K562 (cell line): ENCODE results near the gene RCC1. TPM values are rescaled to one million over a fixed set of nuclear protein-coding genes. Genes with fewer than 3 reads are reported as not detected.

ENCODE experiments used
- ATF1 ChIP-seq, 2 experiments: fragments of 450-650 bp in 1 of 2; IDR thresholded peaks; 2 replicates each; pipeline ENCODE4 v1.6.1; 2016; ENCODE audit warnings: missing compliant biosample characterization in 1 of 2, missing genetic modification characterization in 1 of 2
- ATF7 ChIP-seq: fragments of 450-650 bp; IDR thresholded peaks from 2 replicates; pipeline ENCODE4 v1.7.1; 2014; ENCODE audit warnings: mild to moderate bottlenecking, moderate library complexity
- CCAR2 ChIP-seq: fragments of 200-400 bp; formaldehyde crosslinking; IDR thresholded peaks from 2 replicates; pipeline ENCODE4 v1.6.1; 2017; ENCODE audit warnings: mild to moderate bottlenecking, low read depth, low read length
- CHD1 ChIP-seq: fragments of 200-600 bp; sonication (generic); IDR thresholded peaks from one replicate; pipeline ENCODE4 v1.6.1; 2012; ENCODE audit warnings: mild to moderate bottlenecking, moderate library complexity, low read length, inconsistent platforms
- COPS2 ChIP-seq: fragments of 450-650 bp; conservative IDR thresholded peaks from 2 replicates; pipeline ENCODE4 v1.6.1; 2016; ENCODE audit warnings: mild to moderate bottlenecking, moderate library complexity
- ELF4 ChIP-seq: fragments of 450-650 bp; formaldehyde crosslinking; IDR thresholded peaks from 2 replicates; pipeline ENCODE4 v1.4.0; 2022; ENCODE audit warnings: missing genetic modification characterization
- FOSL1 ChIP-seq: fragments of 200-800 bp; sonication (Bioruptor generic); conservative IDR thresholded peaks from 2 replicates; pipeline ENCODE4 v1.6.1; 2016; ENCODE audit warnings: missing genetic modification characterization, missing compliant biosample characterization
- GABPB1 ChIP-seq: sonication (generic); formaldehyde crosslinking; IDR thresholded peaks from 2 replicates; pipeline ENCODE4 v1.8.0; 2022; ENCODE audit warnings: mild to moderate bottlenecking, missing genetic modification reagents
- GTF2A2 ChIP-seq: IDR thresholded peaks from 2 replicates; pipeline ENCODE4 v1.6.1; 2016; ENCODE audit warnings: mild to moderate bottlenecking, missing genetic modification characterization, missing compliant biosample characterization
- IRF1 ChIP-seq: sonication (generic); formaldehyde crosslinking; IDR thresholded peaks from 2 replicates; pipeline ENCODE4 v1.8.0; 2022; ENCODE audit warnings: missing genetic modification reagents, mild to moderate bottlenecking, borderline replicate concordance
- LCOR ChIP-seq: sonication (generic); formaldehyde crosslinking; IDR thresholded peaks from 2 replicates; pipeline ENCODE4 v1.8.0; 2022; ENCODE audit warnings: mild to moderate bottlenecking, missing genetic modification reagents
- MYC ChIP-seq, 2 experiments: fragments of 250-450 bp in 1 of 2; sonication (Bioruptor Pico) in 1 of 2; IDR thresholded peaks; 2 replicates each; pipeline versions ENCODE4 v1.5.1 to v1.6.1; 2012 to 2021; ENCODE audit warnings: low read depth in 2 of 2, borderline replicate concordance in 1 of 2, improper control_type of control experiment in 1 of 2, low read length in 1 of 2, mild to moderate bottlenecking in 1 of 2, moderate library complexity in 1 of 2
- NFRKB ChIP-seq: fragments of 450-650 bp; IDR thresholded peaks from 2 replicates; pipeline ENCODE4 v1.6.1; 2016; ENCODE audit warnings: low read depth
- NFXL1 ChIP-seq: fragments of 450-650 bp; formaldehyde crosslinking; IDR thresholded peaks from 2 replicates; pipeline ENCODE4 v1.4.0; 2021; ENCODE audit warnings: mild to moderate bottlenecking
- PBX2 ChIP-seq, 2 experiments: IDR thresholded peaks in 1 of 2; conservative IDR thresholded peaks in 1 of 2; 2 replicates each; pipeline ENCODE4 v1.6.1; 2016; ENCODE audit warnings: low read depth in 2 of 2, mild to moderate bottlenecking in 1 of 2, missing compliant biosample characterization in 1 of 2, missing genetic modification characterization in 1 of 2, moderate library complexity in 1 of 2
- PYGO2 ChIP-seq: fragments of 450-650 bp; IDR thresholded peaks from 2 replicates; pipeline ENCODE4 v1.6.1; 2016; ENCODE audit warnings: mild to moderate bottlenecking, missing genetic modification characterization, moderate library complexity, missing compliant biosample characterization
- RBM14 ChIP-seq: fragments of 200-400 bp; formaldehyde crosslinking; IDR thresholded peaks from 2 replicates; pipeline ENCODE4 v1.6.1; 2018; ENCODE audit warnings: low read depth, mild to moderate bottlenecking, low read length, moderate library complexity, borderline replicate concordance; ENCODE audit not compliant: insufficient read depth
- RUNX1 ChIP-seq: sonication (generic); IDR thresholded peaks from 2 replicates; pipeline ENCODE4 v1.6.1; 2016; ENCODE audit warnings: antibody characterized with exemption, low read depth
- SMAD1 ChIP-seq: fragments of 150-350 bp; IDR thresholded peaks from 2 replicates; pipeline ENCODE4 v1.6.1; 2014; ENCODE audit warnings: low read length, low read depth; ENCODE audit not compliant: partially characterized antibody
- SPI1 ChIP-seq: IDR thresholded peaks from 2 replicates; pipeline ENCODE4 v1.6.1; 2011; ENCODE audit warnings: low read depth, low read length, control low read depth, borderline replicate concordance
- TAF1 ChIP-seq: IDR thresholded peaks from 2 replicates; pipeline ENCODE4 v1.6.1; 2011; ENCODE audit warnings: mild to moderate bottlenecking, low read length, moderate library complexity; ENCODE audit not compliant: insufficient read depth, control insufficient read depth, severe bottlenecking; ENCODE audit errors: extremely low read depth
- TARDBP ChIP-seq: fragments of 450-650 bp; IDR thresholded peaks from 2 replicates; pipeline ENCODE4 v1.6.1; 2016
- TEAD2 ChIP-seq: fragments of 450-650 bp; IDR thresholded peaks from 2 replicates; pipeline ENCODE4 v1.6.1; 2016; ENCODE audit warnings: missing genetic modification characterization, control low read depth, missing compliant biosample characterization
- THAP7 ChIP-seq: fragments of 250-450 bp; sonication (Bioruptor Pico); IDR thresholded peaks from 2 replicates; pipeline ENCODE4 v1.5.0; 2021
- ZNF232 ChIP-seq: sonication (generic); formaldehyde crosslinking; IDR thresholded peaks from 2 replicates; pipeline ENCODE4 v1.8.0; 2022; ENCODE audit warnings: mild to moderate bottlenecking, missing genetic modification reagents
- ZNF316 ChIP-seq: fragments of 450-650 bp; IDR thresholded peaks from 2 replicates; pipeline ENCODE4 v1.6.1; 2016
- ZNF668 ChIP-seq: fragments of 250-450 bp; sonication (Bioruptor Pico); IDR thresholded peaks from 2 replicates; pipeline ENCODE4 v1.8.0; 2022; ENCODE audit warnings: mild to moderate bottlenecking, inconsistent platforms
- ZNF707 ChIP-seq: fragments of 250-450 bp; sonication (Bioruptor Pico); conservative IDR thresholded peaks from 2 replicates; pipeline ENCODE4 v1.8.0; 2022; ENCODE audit warnings: inconsistent platforms, mild to moderate bottlenecking, moderate library complexity
- polyA plus RNA-seq, 8 experiments: library from polyadenylated mRNA; depleted of rRNA in 4 of 8; stranded (reverse) in 5 of 8; unstranded in 3 of 8; fragments of >200 nt; fragmentation: Nextera tagmentation in 2 of 8; fragmentation: Illumina TruSeq in 1 of 8; extraction: Ambion mirVana in 2 of 8; extraction: Trizol in 1 of 8; gene quantifications; 2 replicates each; pipeline versions ENCODE4 v1.2.1 to v1.2.3, GENCODE V29; 2011 to 2014; ENCODE audit warnings: inconsistent platforms in 1 of 8, missing spikeins in 1 of 8
- total RNA-seq, 7 experiments: library from RNA; depleted of rRNA in 6 of 7; stranded (reverse); fragments of >200 nt in 6 of 7; fragmentation: Illumina TruSeq in 2 of 7; extraction: Trizol in 2 of 7; gene quantifications; 2 replicates each; pipeline versions ENCODE4 v1.2.1 to v1.2.3, GENCODE V29; 2011 to 2021; ENCODE audit warnings: low replicate concordance in 1 of 7

The RCC1 gene
- total and polyA plus RNA-seq, 9 of the 15 experiments (the other 6 are each of a cell fraction or from before 2014, with no cell fraction given): 16.4 to 202 (median 107) TPM

- TF ChIP-seq PYGO2 (tag) (no peak), ZNF707 (no peak), LCOR (CRISPR knock-in tag) (peak; percentile 55; the same call in 1 of the 2 replicates), ATF1 (CRISPR knock-in tag; IDR thresholded peaks at IDR 0.05) (no peak), ATF1 (tag; IDR thresholded peaks at IDR 0.05) (no peak), SPI1 (no peak), GABPB1 (0 out of 2 replicates have a peak, but pooled peaks have one; percentile 14), ATF7 (no peak), MYC (IDR thresholded peaks at IDR 0.05; ENCODE audit: low read depth, low read length) (no peak), MYC (CRISPR knock-in tag; IDR thresholded peaks at IDR 0.05; ENCODE audit: borderline replicate concordance, low read depth) (no peak), PBX2 (CRISPR knock-in tag; IDR thresholded peaks at IDR 0.05; ENCODE audit: low read depth) (no peak), PBX2 (tag; conservative IDR thresholded peaks at IDR 0.05; ENCODE audit: low read depth) (no peak), TEAD2 (no peak), TAF1 (no peak), COPS2 (no peak), GTF2A2 (tag) (no peak), ZNF232 (CRISPR knock-in tag) (no peak), SMAD1 (no peak), NFXL1 (CRISPR knock-in tag) (no peak), FOSL1 (tag) (no peak), RBM14 (no peak), CCAR2 (no peak), IRF1 (no peak), NFRKB (no peak), THAP7 (no peak), RUNX1 (no peak), ZNF316 (peak; percentile 74), ELF4 (CRISPR knock-in tag) (no peak), CHD1 (no peak), TARDBP (no peak), ZNF668 (no peak)
Observed at GRCh38 chr1:28516518-28516956, 10.7 kb downstream of the RCC1 start (continued).
